ENCODE measurements around the gene VIP.

The VIP gene

DNA sequence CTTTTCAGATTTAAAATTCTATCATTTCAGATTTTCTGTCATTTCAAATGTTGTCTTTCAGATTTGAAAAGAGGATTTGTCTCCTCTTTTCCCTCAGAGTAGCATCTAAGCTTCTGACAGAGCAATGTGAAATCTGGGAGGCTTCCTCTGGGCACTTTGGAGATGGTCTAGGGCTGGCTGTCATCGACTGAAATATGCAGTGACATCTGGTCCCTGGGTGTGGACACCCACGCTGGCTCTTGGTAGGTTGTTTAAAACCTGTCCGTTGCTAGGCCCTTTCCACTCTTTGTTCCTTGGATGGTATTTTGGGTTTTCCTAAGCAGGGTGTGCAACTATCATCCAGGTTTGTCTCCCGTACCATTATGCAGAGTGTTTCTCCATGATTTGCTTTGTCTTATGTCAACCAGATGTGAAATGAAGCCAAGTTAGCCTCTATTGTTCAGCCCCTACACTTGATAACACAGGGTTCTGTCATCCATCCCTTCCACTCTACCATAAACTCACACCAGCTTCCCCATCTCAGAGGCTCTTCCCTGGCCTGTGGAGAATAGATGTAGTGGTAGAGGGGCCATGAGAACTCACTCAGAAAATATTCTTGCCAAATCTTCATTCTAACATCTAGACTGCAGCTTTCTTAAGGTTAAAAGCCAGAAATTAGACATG, 5.0 kb upstream of the VIP start:
- H3K4me2 ChIP-seq (ENCODE audit: low read depth, low read length, poor library complexity, severe bottlenecking) = no peak overlapping the region
- no peaks in the 10 kb centered on the region for H3K9me2 ChIP-seq (replicated peaks; ENCODE audit: insufficient read depth, low read length)

DNA sequence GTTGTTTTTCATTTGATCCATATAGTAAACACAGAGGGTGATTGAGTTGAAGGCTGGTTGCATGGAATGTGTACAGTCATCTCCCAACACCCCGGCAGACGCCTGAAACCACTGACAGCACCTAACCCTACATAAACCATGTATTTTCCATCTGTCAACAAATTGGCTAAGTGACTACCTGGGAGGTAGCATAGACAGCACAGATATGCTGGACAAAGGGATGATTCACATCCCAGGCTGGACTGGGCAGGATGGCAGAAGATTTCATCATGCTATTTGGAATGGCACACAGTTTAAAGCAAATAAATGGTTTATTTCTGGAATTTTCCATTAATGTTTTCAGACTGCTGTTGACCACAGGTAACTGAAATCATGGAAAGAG, 4.4 kb upstream of the VIP start:
- Histone ChIP-seq H3K79me2 (ENCODE audit: insufficient read depth, low read length) (no peaks in the 10 kb centered on the region), H3K9me3 (ENCODE audit: insufficient read depth, low read length) (no peaks in the 10 kb centered on the region), H2AFZ (ENCODE audit: low read depth, low read length, severe bottlenecking) (no peak overlapping the region), H3K9me2 (replicated peaks; ENCODE audit: insufficient read depth, low read length) (no peaks in the 10 kb centered on the region), H3K4me3 (ENCODE audit: insufficient read depth, low read length, poor library complexity, severe bottlenecking) (no peak overlapping the region), H3K36me3 (ENCODE audit: low read length) (no peaks in the 10 kb centered on the region), H3F3A (ENCODE audit: insufficient read depth) (no peaks in the 10 kb centered on the region), H3K4me2 (ENCODE audit: low read depth, low read length, poor library complexity, severe bottlenecking) (no peak overlapping the region), H3K27me3 (ENCODE audit: low read length) (no peaks in the 10 kb centered on the region), H4K20me1 (ENCODE audit: low read depth, low read length) (no peaks in the 10 kb centered on the region), H3K27ac (ENCODE audit: low read depth, low read length) (no peak overlapping the region), H3K9ac (ENCODE audit: low read length) (no peak overlapping the region)
- TF ChIP-seq, protein P1, sequence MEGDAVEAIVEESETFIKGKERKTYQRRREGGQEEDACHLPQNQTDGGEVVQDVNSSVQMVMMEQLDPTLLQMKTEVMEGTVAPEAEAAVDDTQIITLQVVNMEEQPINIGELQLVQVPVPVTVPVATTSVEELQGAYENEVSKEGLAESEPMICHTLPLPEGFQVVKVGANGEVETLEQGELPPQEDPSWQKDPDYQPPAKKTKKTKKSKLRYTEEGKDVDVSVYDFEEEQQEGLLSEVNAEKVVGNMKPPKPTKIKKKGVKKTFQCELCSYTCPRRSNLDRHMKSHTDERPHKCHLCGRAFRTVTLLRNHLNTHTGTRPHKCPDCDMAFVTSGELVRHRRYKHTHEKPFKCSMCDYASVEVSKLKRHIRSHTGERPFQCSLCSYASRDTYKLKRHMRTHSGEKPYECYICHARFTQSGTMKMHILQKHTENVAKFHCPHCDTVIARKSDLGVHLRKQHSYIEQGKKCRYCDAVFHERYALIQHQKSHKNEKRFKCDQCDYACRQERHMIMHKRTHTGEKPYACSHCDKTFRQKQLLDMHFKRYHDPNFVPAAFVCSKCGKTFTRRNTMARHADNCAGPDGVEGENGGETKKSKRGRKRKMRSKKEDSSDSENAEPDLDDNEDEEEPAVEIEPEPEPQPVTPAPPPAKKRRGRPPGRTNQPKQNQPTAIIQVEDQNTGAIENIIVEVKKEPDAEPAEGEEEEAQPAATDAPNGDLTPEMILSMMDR (IDR thresholded peaks at IDR 0.05; ENCODE audit: insufficient read depth, low read length, poor library complexity, severe bottlenecking) = no peak
- no peak for TF ChIP-seq EZH2phosphoT487 (conservative IDR thresholded peaks at IDR 0.05; ENCODE audit: low read length)

More for the DNA sequence above, 5.0 kb upstream of the VIP start:
- H3K36me3 ChIP-seq (ENCODE audit: low read length) = no peaks in the 10 kb centered on the region
- H3K27me3 ChIP-seq (ENCODE audit: low read length) = no peaks in the 10 kb centered on the region
- no peaks in the 10 kb centered on the region for H3F3A ChIP-seq (ENCODE audit: insufficient read depth)
- H3K9me3 ChIP-seq (ENCODE audit: insufficient read depth, low read length) = no peaks in the 10 kb centered on the region
- H2AFZ ChIP-seq (ENCODE audit: low read depth, low read length, severe bottlenecking) = no peak overlapping the region
- H4K20me1 ChIP-seq (ENCODE audit: low read depth, low read length) = no peaks in the 10 kb centered on the region
- no peak overlapping the region for H3K9ac ChIP-seq (ENCODE audit: low read length)
- no peak overlapping the region for H3K4me3 ChIP-seq (ENCODE audit: insufficient read depth, low read length, poor library complexity, severe bottlenecking)
- TF ChIP-seq, protein P1 (IDR thresholded peaks at IDR 0.05; ENCODE audit: insufficient read depth, low read length, poor library complexity, severe bottlenecking) = no peak
- no peak for TF ChIP-seq EZH2phosphoT487 (conservative IDR thresholded peaks at IDR 0.05; ENCODE audit: low read length)
- H3K79me2 ChIP-seq (ENCODE audit: insufficient read depth, low read length) = no peaks in the 10 kb centered on the region
- H3K27ac ChIP-seq (ENCODE audit: low read depth, low read length) = no peak overlapping the region

DNA sequence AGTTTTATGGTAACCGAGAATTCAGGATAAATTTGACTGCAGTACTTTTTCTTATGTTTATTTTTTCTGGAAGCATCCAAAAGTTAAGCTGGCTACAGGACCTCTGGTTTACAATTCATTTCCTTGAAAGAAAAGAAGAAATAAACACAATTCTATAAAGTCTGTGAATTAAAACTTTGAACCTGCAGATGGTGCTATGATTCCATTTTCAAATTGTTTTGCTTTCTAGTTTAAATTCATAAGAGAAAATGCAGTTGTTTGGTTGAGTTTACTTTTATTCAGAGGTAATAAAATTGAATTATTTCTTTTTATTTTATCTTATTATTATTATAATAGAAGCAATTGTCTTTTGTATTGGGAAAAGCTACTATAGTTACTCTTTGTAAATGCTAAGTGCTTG, 1.8 kb upstream of the VIP start:
- H3K4me3 ChIP-seq (ENCODE audit: insufficient read depth, low read length, poor library complexity, severe bottlenecking) = no peak overlapping the region
- no peak overlapping the region for H3K27ac ChIP-seq (ENCODE audit: low read depth, low read length)
- no peaks in the 10 kb centered on the region for H3F3A ChIP-seq (ENCODE audit: insufficient read depth)
- H3K9me2 ChIP-seq (replicated peaks; ENCODE audit: insufficient read depth, low read length) = no peaks in the 10 kb centered on the region
- no peak overlapping the region for H3K4me2 ChIP-seq (ENCODE audit: low read depth, low read length, poor library complexity, severe bottlenecking)
- no peaks in the 10 kb centered on the region for H3K9me3 ChIP-seq (ENCODE audit: insufficient read depth, low read length)
- H2AFZ ChIP-seq (ENCODE audit: low read depth, low read length, severe bottlenecking) = no peak overlapping the region
- no peaks in the 10 kb centered on the region for H4K20me1 ChIP-seq (ENCODE audit: low read depth, low read length)
- H3K79me2 ChIP-seq (ENCODE audit: insufficient read depth, low read length) = no peaks in the 10 kb centered on the region
- TF ChIP-seq EZH2phosphoT487 (conservative IDR thresholded peaks at IDR 0.05; ENCODE audit: low read length) = no peak
- TF ChIP-seq, protein P1 (IDR thresholded peaks at IDR 0.05; ENCODE audit: insufficient read depth, low read length, poor library complexity, severe bottlenecking) = no peak
- H3K27me3 ChIP-seq (ENCODE audit: low read length) = no peaks in the 10 kb centered on the region
- H3K9ac ChIP-seq (ENCODE audit: low read length) = no peak overlapping the region
- no peaks in the 10 kb centered on the region for H3K36me3 ChIP-seq (ENCODE audit: low read length)

Measured in SU-DHL-6 (cell line).